Effector memory CD4-positive, alpha-beta T cell (primary cell): ENCODE results near the gene NDRG4.

Experiments used
- DNase-seq, 3 donors: peaks; one replicate each; pipeline ENCODE4 v3.0.0-alpha.2; 2020
- H3K27ac ChIP-seq: 2 replicates; pipeline ENCODE4 v1.7.0; 2013; ENCODE audit warnings: mild to moderate bottlenecking, low read length, moderate library complexity; ENCODE audit not compliant: insufficient read depth, poor library complexity, severe bottlenecking
- H3K27me3 ChIP-seq: replicated peaks from 2 replicates; pipeline ENCODE4 v1.7.0; 2013; ENCODE audit warnings: mild to moderate bottlenecking, low read length; ENCODE audit not compliant: insufficient read depth, control insufficient read depth, poor library complexity, severe bottlenecking
- H3K36me3 ChIP-seq: 2 replicates; pipeline ENCODE4 v1.7.0; 2013; ENCODE audit warnings: mild to moderate bottlenecking, low read length, moderate library complexity; ENCODE audit not compliant: control insufficient read depth, insufficient read depth
- H3K4me1 ChIP-seq: 2 replicates; pipeline ENCODE4 v1.7.0; 2013; ENCODE audit warnings: low read length, mild to moderate bottlenecking; ENCODE audit not compliant: control insufficient read depth, insufficient read depth, poor library complexity, severe bottlenecking
- H3K4me3 ChIP-seq: 2 replicates; pipeline ENCODE4 v1.7.0; 2013; ENCODE audit warnings: low read length, low read depth, mild to moderate bottlenecking; ENCODE audit not compliant: insufficient read depth, poor library complexity, severe bottlenecking
- H3K9me3 ChIP-seq: 2 replicates; pipeline ENCODE4 v1.7.0; 2013; ENCODE audit warnings: mild to moderate bottlenecking, low read length, moderate library complexity; ENCODE audit not compliant: control insufficient read depth

NDRG4 gene

GRCh38 chr16:58501242-58502131, 1.5 kb downstream of the NDRG4 start:
- Histone ChIP-seq H3K27me3 (peaks cover 5% of the 10 kb centered on the region), H3K36me3 (no peaks in the 10 kb centered on the region), H3K4me1 (peaks cover 19% of the 10 kb centered on the region), H3K27ac (peak overlapping the region; percentile 4), H3K4me3 (peak overlapping the region; percentile 64), H3K9me3 (no peaks in the 10 kb centered on the region)
- peak in 2 of 3 donors; percentile 24 to 46 for DNase-seq

- H3K27me3 ChIP-seq, result peaks cover 5% of the 10 kb centered on the region
These were observed 2.4 kb downstream of the NDRG4 start for GRCh38 chr16:58502217-58502921.

GRCh38 chr16:58503166-58503862, 3.4 kb downstream of the NDRG4 start:
- Histone ChIP-seq H3K27me3 (peaks cover 5% of the 10 kb centered on the region), H3K4me1 (peaks cover 19% of the 10 kb centered on the region), H3K4me3 (no peak overlapping the region), H3K9me3 (no peaks in the 10 kb centered on the region), H3K36me3 (no peaks in the 10 kb centered on the region), H3K27ac (no peak overlapping the region)
- no peak for DNase-seq

More at GRCh38 chr16:58502217-58502921, 2.4 kb downstream of the NDRG4 start:
- H3K27ac ChIP-seq, result no peak overlapping the region
- no peak overlapping the region for H3K4me3 ChIP-seq
- DNase-seq, result no peak
- H3K4me1 ChIP-seq, result peaks cover 19% of the 10 kb centered on the region
- no peaks in the 10 kb centered on the region for H3K36me3 ChIP-seq
- no peaks in the 10 kb centered on the region for H3K9me3 ChIP-seq

- H3K9me3 ChIP-seq, result no peaks in the 10 kb centered on the region
- H3K36me3 ChIP-seq, result no peaks in the 10 kb centered on the region
- peaks cover 5% of the 10 kb centered on the region for H3K27me3 ChIP-seq
- no peak overlapping the region for H3K4me3 ChIP-seq
- H3K27ac ChIP-seq, result no peak overlapping the region
- no peak for DNase-seq
- H3K4me1 ChIP-seq, result peaks cover 19% of the 10 kb centered on the region
These were observed 4.1 kb downstream of the NDRG4 start for GRCh38 chr16:58503863-58504688.

- Histone ChIP-seq H3K9me3 (no peaks in the 10 kb centered on the region), H3K4me1 (peaks cover 7% of the 10 kb centered on the region), H3K36me3 (no peaks in the 10 kb centered on the region), H3K4me3 (no peak overlapping the region), H3K27me3 (no peaks in the 10 kb centered on the region), H3K27ac (no peak overlapping the region)
- DNase-seq, result no peak
These were observed 6.6 kb downstream of the NDRG4 start for GRCh38 chr16:58506241-58507194.

- Histone ChIP-seq H3K27ac (no peak overlapping the region), H3K27me3 (no peaks in the 10 kb centered on the region), H3K36me3 (no peaks in the 10 kb centered on the region), H3K4me1 (no peaks in the 10 kb centered on the region), H3K9me3 (no peaks in the 10 kb centered on the region), H3K4me3 (no peak overlapping the region)
- no peak for DNase-seq
These were observed 7.4 kb downstream of the NDRG4 start for GRCh38 chr16:58507195-58507962.

GRCh38 chr16:58507963-58508670, 8.2 kb downstream of the NDRG4 start:
- H3K4me3 ChIP-seq, result no peak overlapping the region
- no peak overlapping the region for H3K27ac ChIP-seq
- no peaks in the 10 kb centered on the region for H3K36me3 ChIP-seq
- no peak for DNase-seq
- no peaks in the 10 kb centered on the region for H3K27me3 ChIP-seq
- H3K4me1 ChIP-seq, result no peaks in the 10 kb centered on the region
- no peaks in the 10 kb centered on the region for H3K9me3 ChIP-seq

GRCh38 chr16:58508671-58509251, 8.8 kb downstream of the NDRG4 start:
- H3K36me3 ChIP-seq, result no peaks in the 10 kb centered on the region
- DNase-seq, result no peak
- H3K4me1 ChIP-seq, result no peaks in the 10 kb centered on the region

More at GRCh38 chr16:58508671-58509251, 8.8 kb downstream of the NDRG4 start:
- H3K27ac ChIP-seq, result no peak overlapping the region
- H3K9me3 ChIP-seq, result no peaks in the 10 kb centered on the region
- no peaks in the 10 kb centered on the region for H3K27me3 ChIP-seq
- no peak overlapping the region for H3K4me3 ChIP-seq
